ENCODE measurements around the gene THEMIS. TPM values are rescaled to one million over a fixed set of nuclear protein-coding genes. Genes with fewer than 3 reads are reported as not detected.
"Not testable (repeated sequence)": the region's sequence is repeated elsewhere in the genome, so short reads cannot be mapped to it uniquely, and the experiment has no call there.

Gene THEMIS
- total RNA-seq, 4 donors from 2014 or later: 0.08 to 0.44 (median 0.16) TPM

- H3K4me3 ChIP-seq (ENCODE audit: low read depth, poor library complexity, severe bottlenecking): no peak overlapping the region
- intact Hi-C loops (cut with DNase I; ENCODE audit: low total_unique reads): no loop called here
- 90 to 92% methylated on average over 7 of the region's 7 CpGs for WGBS, 2 donors
- no peak for TF ChIP-seq CTCF (IDR thresholded peaks at IDR 0.05)
- TF ChIP-seq POLR2A (IDR thresholded peaks at IDR 0.05): no peak
- no peak for DNase-seq (ENCODE audit: low spot score in 2 of 2)
Observed at GRCh38 chr6:127933852-127934840, 33.3 kb upstream of the THEMIS start.

GRCh38 chr6:127933137-127933536, 32.3 kb upstream of the THEMIS start:
- H3K4me3 ChIP-seq (ENCODE audit: low read depth, poor library complexity, severe bottlenecking): no peak overlapping the region
- DNase-seq (ENCODE audit: low spot score in 2 of 2): no peak
- intact Hi-C loops (cut with DNase I; ENCODE audit: low total_unique reads): no loop called here
- WGBS, 2 donors: 84 to 100% methylated on average over 1 of the region's 1 CpG
- TF ChIP-seq CTCF (IDR thresholded peaks at IDR 0.05) (no peak), POLR2A (IDR thresholded peaks at IDR 0.05) (no peak)

- TF ChIP-seq POLR2A (IDR thresholded peaks at IDR 0.05): no peak
- H3K4me3 ChIP-seq (ENCODE audit: low read depth, poor library complexity, severe bottlenecking): no peak overlapping the region
- intact Hi-C loops (cut with DNase I; ENCODE audit: low total_unique reads): no loop called here
- DNase-seq (ENCODE audit: low spot score in 2 of 2): no peak
- WGBS, 2 donors: 83 to 86% methylated on average over 5 of the region's 5 CpGs
Observed at GRCh38 chr6:127932708-127933107, 31.9 kb upstream of the THEMIS start.

GRCh38 chr6:127926441-127926840, 25.6 kb upstream of the THEMIS start:
- DNase-seq (ENCODE audit: low spot score in 2 of 2); H3K4me3 ChIP-seq (ENCODE audit: low read depth, poor library complexity, severe bottlenecking); intact Hi-C loops (cut with DNase I; ENCODE audit: low total_unique reads): not testable (repeated sequence)
- 91 to 96% methylated on average over 9 to 10 of the region's 10 CpGs for WGBS, 2 donors

- DNase-seq (ENCODE audit: low spot score in 2 of 2): no peak
- TF ChIP-seq CTCF (IDR thresholded peaks at IDR 0.05): no peak
- no peak for TF ChIP-seq POLR2A (IDR thresholded peaks at IDR 0.05)
- H3K4me3 ChIP-seq (ENCODE audit: low read depth, poor library complexity, severe bottlenecking): no peak overlapping the region
- intact Hi-C loops (cut with DNase I; ENCODE audit: low total_unique reads): no loop called here
- 86 to 92% methylated on average over 2 of the region's 2 CpGs for WGBS, 2 donors
Observed at GRCh38 chr6:127924440-127924839, 23.6 kb upstream of the THEMIS start.

- H3K4me3 ChIP-seq (ENCODE audit: low read depth, poor library complexity, severe bottlenecking): no peak overlapping the region
- intact Hi-C loops (cut with DNase I; ENCODE audit: low total_unique reads): no loop called here
- TF ChIP-seq POLR2A (IDR thresholded peaks at IDR 0.05) (no peak), CTCF (IDR thresholded peaks at IDR 0.05) (no peak)
Observed at GRCh38 chr6:127924031-127924430, 23.2 kb upstream of the THEMIS start.

More at GRCh38 chr6:127924031-127924430, 23.2 kb upstream of the THEMIS start:
- no peak for DNase-seq (ENCODE audit: low spot score in 2 of 2)

Data from lower leg skin (tissue), 4 donors.